OCI-LY3 (cell line): ENCODE measurements around the gene ASIC2.
"Not testable (repeated sequence)": the region's sequence is repeated elsewhere in the genome, so short reads cannot be mapped to it uniquely, and the experiment has no call there.

Experiments used
- H2AFZ ChIP-seq: fragments of 200-600, 300-600 bp; shearing (Covaris generic); 2 replicates; pipeline ENCODE4 v1.6.0; 2014; ENCODE audit warnings: antibody characterized with exemption, low read depth, low read length
- H3K27ac ChIP-seq: fragments of 200-600, 300-600 bp; sonication (generic); 2 replicates; pipeline ENCODE4 v1.5.1; 2014; ENCODE audit warnings: mild to moderate bottlenecking, low read length, moderate library complexity, mixed read lengths
- H3K27me3 ChIP-seq: fragments of 200-600, 300-600 bp; sonication (generic); 2 replicates; pipeline ENCODE4 v1.6.1; 2014; ENCODE audit warnings: low read depth, low read length, mixed read lengths
- H3K36me3 ChIP-seq: fragments of 200-600, 300-600 bp; sonication (generic); replicated peaks from 2 replicates; pipeline ENCODE3; 2014; ENCODE audit warnings: low read depth, low read length, mixed read lengths
- H3K4me1 ChIP-seq: fragments of 300-600, 200-600 bp; sonication (generic); 2 replicates; pipeline ENCODE4 v1.6.1; 2014; ENCODE audit warnings: low read length, mixed read lengths
- H3K4me2 ChIP-seq: fragments of 200-600, 300-600 bp; sonication (generic); 2 replicates; pipeline ENCODE4 v1.6.1; 2014; ENCODE audit warnings: low read length, mixed read lengths
- H3K4me3 ChIP-seq: fragments of 300-600, 200-600 bp; sonication (generic); 2 replicates; pipeline ENCODE4 v1.5.1; 2014; ENCODE audit warnings: antibody characterized with exemption, mild to moderate bottlenecking, low read length, moderate library complexity
- H3K79me2 ChIP-seq: fragments of 300-600, 200-600 bp; shearing (Covaris generic); 2 replicates; pipeline ENCODE4 v1.6.1; 2014; ENCODE audit warnings: mild to moderate bottlenecking, low read length, mixed read lengths
- H3K9ac ChIP-seq: fragments of 300-600, 200-600 bp; shearing (Covaris generic); 2 replicates; pipeline ENCODE4 v1.6.0; 2014; ENCODE audit warnings: mild to moderate bottlenecking, low read length, moderate library complexity
- H3K9me3 ChIP-seq: fragments of 200-600, 300-600 bp; shearing (Covaris generic); 2 replicates; pipeline ENCODE4 v1.6.1; 2014; ENCODE audit warnings: low read length, mixed read lengths; ENCODE audit not compliant: insufficient read depth
- H4K20me1 ChIP-seq: fragments of 200-600, 300-600 bp; sonication (generic); 2 replicates; pipeline ENCODE4 v1.6.1; 2016; ENCODE audit warnings: low read length, mixed read lengths; ENCODE audit not compliant: insufficient read depth
- EZH2phosphoT487 ChIP-seq: fragments of 200-600 bp; shearing (Covaris generic); IDR thresholded peaks from 2 replicates; pipeline ENCODE4 v1.6.1; 2018; ENCODE audit warnings: antibody characterized with exemption, mixed run types, low read depth
- TF ChIP-seq, protein P1 (sequence below): fragments of 200-600, 300-600 bp; sonication (generic); IDR thresholded peaks from 2 replicates; pipeline ENCODE4 v1.5.1; 2014; ENCODE audit warnings: antibody characterized with exemption, low read length, low read depth

The ASIC2 gene

GRCh38 chr17:32985050-32985756 is 307.9 kb downstream of the ASIC2 start:
- no peaks in the 10 kb centered on the region for H3K36me3 ChIP-seq
- H4K20me1 ChIP-seq: no peaks in the 10 kb centered on the region
- peaks cover 11% of the 10 kb centered on the region for H3K4me1 ChIP-seq
- no peak overlapping the region for H3K4me3 ChIP-seq
- H3K79me2 ChIP-seq: no peaks in the 10 kb centered on the region
- no peak for TF ChIP-seq EZH2phosphoT487
- TF ChIP-seq, protein P1, sequence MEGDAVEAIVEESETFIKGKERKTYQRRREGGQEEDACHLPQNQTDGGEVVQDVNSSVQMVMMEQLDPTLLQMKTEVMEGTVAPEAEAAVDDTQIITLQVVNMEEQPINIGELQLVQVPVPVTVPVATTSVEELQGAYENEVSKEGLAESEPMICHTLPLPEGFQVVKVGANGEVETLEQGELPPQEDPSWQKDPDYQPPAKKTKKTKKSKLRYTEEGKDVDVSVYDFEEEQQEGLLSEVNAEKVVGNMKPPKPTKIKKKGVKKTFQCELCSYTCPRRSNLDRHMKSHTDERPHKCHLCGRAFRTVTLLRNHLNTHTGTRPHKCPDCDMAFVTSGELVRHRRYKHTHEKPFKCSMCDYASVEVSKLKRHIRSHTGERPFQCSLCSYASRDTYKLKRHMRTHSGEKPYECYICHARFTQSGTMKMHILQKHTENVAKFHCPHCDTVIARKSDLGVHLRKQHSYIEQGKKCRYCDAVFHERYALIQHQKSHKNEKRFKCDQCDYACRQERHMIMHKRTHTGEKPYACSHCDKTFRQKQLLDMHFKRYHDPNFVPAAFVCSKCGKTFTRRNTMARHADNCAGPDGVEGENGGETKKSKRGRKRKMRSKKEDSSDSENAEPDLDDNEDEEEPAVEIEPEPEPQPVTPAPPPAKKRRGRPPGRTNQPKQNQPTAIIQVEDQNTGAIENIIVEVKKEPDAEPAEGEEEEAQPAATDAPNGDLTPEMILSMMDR: no peak
- H3K9ac ChIP-seq: no peak overlapping the region
- H3K4me2 ChIP-seq: no peak overlapping the region
- no peak overlapping the region for H2AFZ ChIP-seq
- H3K27me3 ChIP-seq: no peaks in the 10 kb centered on the region
- H3K9me3 ChIP-seq: peaks cover 11% of the 10 kb centered on the region
- H3K27ac ChIP-seq: no peak overlapping the region

DNA sequence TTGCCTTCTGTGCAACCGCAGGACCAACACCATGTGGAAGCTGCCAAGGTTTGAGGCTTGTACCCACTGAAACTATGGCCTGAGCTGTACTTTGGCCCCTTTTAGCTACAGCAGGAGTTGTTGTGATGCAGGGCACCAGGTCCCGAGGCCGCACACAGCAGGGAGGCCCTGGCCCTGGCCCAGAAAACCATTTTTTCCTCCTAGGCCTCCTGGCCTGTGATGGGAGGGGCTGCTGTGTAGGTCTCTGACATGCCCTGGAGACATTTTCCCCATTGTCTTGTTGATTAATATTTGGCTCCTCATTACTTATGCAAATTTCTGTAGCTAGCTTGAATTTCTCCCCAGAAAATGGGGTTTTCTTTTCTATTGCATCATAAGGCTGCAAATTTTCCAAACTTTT is 311.5 kb downstream of the ASIC2 start:
- not testable (repeated sequence) for H4K20me1 ChIP-seq

GRCh38 chr17:32980230-32980629 is 312.9 kb downstream of the ASIC2 start:
- Histone ChIP-seq H3K4me1 (peaks cover 10% of the 10 kb centered on the region), H3K4me3 (no peak overlapping the region), H2AFZ (no peak overlapping the region), H3K4me2 (no peak overlapping the region), H4K20me1 (no peaks in the 10 kb centered on the region), H3K9ac (no peak overlapping the region), H3K27ac (no peak overlapping the region), H3K27me3 (no peaks in the 10 kb centered on the region), H3K79me2 (no peaks in the 10 kb centered on the region), H3K36me3 (no peaks in the 10 kb centered on the region), H3K9me3 (no peaks in the 10 kb centered on the region)
- TF ChIP-seq, protein P1: no peak
- TF ChIP-seq EZH2phosphoT487: no peak

More for the DNA sequence above, 311.5 kb downstream of the ASIC2 start:
- not testable (repeated sequence) for H3K9ac ChIP-seq, H3K36me3 ChIP-seq, H3K4me2 ChIP-seq, H3K27me3 ChIP-seq, H3K9me3 ChIP-seq, H3K27ac ChIP-seq, H2AFZ ChIP-seq, H3K79me2 ChIP-seq, H3K4me3 ChIP-seq
- peaks cover 15% of the 10 kb centered on the region for H3K4me1 ChIP-seq

DNA sequence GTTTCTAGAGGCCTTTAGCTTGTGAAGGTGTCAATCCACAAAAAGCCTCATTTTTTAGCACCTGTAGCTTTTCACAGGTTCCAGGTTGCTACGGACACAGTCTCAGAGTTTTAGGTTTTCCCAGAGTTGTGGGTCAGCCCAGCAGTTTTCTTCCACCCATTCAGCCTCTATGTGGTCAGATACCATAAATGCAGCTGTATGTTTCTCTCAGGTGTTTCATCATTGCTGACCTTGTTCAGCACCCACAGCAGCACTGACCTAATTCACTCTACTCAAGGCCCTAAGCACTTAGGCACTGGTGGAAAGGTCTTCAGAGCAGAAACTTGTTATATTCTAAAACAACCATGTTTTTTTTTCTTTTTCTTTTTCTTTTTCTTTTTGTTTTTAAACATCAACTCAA is 316.5 kb downstream of the ASIC2 start:
- Histone ChIP-seq H3K4me1 (peaks cover 15% of the 10 kb centered on the region), H3K79me2 (no peaks in the 10 kb centered on the region), H3K4me3 (no peak overlapping the region), H3K9ac (no peak overlapping the region), H3K27ac (no peak overlapping the region), H4K20me1 (no peaks in the 10 kb centered on the region), H3K27me3 (peaks cover 10% of the 10 kb centered on the region), H3K4me2 (no peak overlapping the region), H2AFZ (no peak overlapping the region), H3K36me3 (no peaks in the 10 kb centered on the region), H3K9me3 (no peaks in the 10 kb centered on the region)
- TF ChIP-seq, protein P1: no peak
- TF ChIP-seq EZH2phosphoT487: no peak
